SK-N-SH (cell line): ENCODE measurements around the gene AGAP1.

ENCODE experiments used
- CTCF ChIP-seq: fragments of 200-600 bp; sonication (generic); IDR thresholded peaks from 2 replicates; pipeline ENCODE4 v1.6.1; 2017; ENCODE audit warnings: antibody characterized with exemption, mild to moderate bottlenecking, moderate library complexity
- EP300 ChIP-seq, 2 experiments: IDR thresholded peaks; 2 replicates each; pipeline versions ENCODE4 v1.4.0 to v1.6.1; 2012; ENCODE audit warnings: borderline replicate concordance in 1 of 2, low read depth in 1 of 2, low read length in 1 of 2
- GABPA ChIP-seq: IDR thresholded peaks from 2 replicates; pipeline ENCODE4 v1.4.0; 2012; ENCODE audit warnings: low read depth, mild to moderate bottlenecking
- JUND ChIP-seq: IDR thresholded peaks from 2 replicates; pipeline ENCODE4 v1.4.0; 2012
- MXI1 ChIP-seq: IDR thresholded peaks from 2 replicates; pipeline ENCODE4 v1.6.1; 2012; ENCODE audit warnings: mild to moderate bottlenecking, low read depth, low read length, improper control_type of control experiment
- NFIC ChIP-seq: IDR thresholded peaks from 2 replicates; pipeline ENCODE4 v1.4.0; 2012; ENCODE audit warnings: borderline replicate concordance
- NRF1 ChIP-seq: IDR thresholded peaks from 2 replicates; pipeline ENCODE4 v1.6.1; 2012; ENCODE audit warnings: low read depth, mild to moderate bottlenecking, low read length
- RAD21 ChIP-seq: IDR thresholded peaks from 2 replicates; pipeline ENCODE4 v1.6.1; 2012; ENCODE audit warnings: mild to moderate bottlenecking, low read length
- RXRA ChIP-seq: IDR thresholded peaks from 2 replicates; pipeline ENCODE4 v1.4.0; 2012; ENCODE audit warnings: low read depth, mild to moderate bottlenecking, borderline replicate concordance
- SMC3 ChIP-seq: IDR thresholded peaks from 2 replicates; pipeline ENCODE4 v1.6.1; 2012; ENCODE audit warnings: low read depth, low read length, improper control_type of control experiment
- TAF1 ChIP-seq: IDR thresholded peaks from 2 replicates; pipeline ENCODE4 v1.6.1; 2012; ENCODE audit warnings: low read depth, mild to moderate bottlenecking, low read length, moderate library complexity, borderline replicate concordance
- YY1 ChIP-seq: IDR thresholded peaks from 2 replicates; pipeline ENCODE4 v1.4.0; 2012; ENCODE audit warnings: low read depth, mild to moderate bottlenecking

- TF ChIP-seq NFIC, result no peak
- TF ChIP-seq RXRA, result no peak
- TF ChIP-seq EP300 (IDR thresholded peaks at IDR 0.05; ENCODE audit: borderline replicate concordance in 1 of 2, low read depth in 1 of 2, low read length in 1 of 2), result no peak
- no peak for TF ChIP-seq YY1
- TF ChIP-seq GABPA, result no peak
- no peak for TF ChIP-seq RAD21
- TF ChIP-seq JUND, result no peak
- TF ChIP-seq CTCF, result no peak
- TF ChIP-seq SMC3, result no peak
- no peak for TF ChIP-seq NRF1
- TF ChIP-seq TAF1, result no peak
- no peak for TF ChIP-seq MXI1
Observed at GRCh38 chr2:235575431-235575830, 81.6 kb downstream of the AGAP1 start.
